Stimulated activated CD8-positive, alpha-beta memory T cell treated with anti-CD3 and anti-CD28 coated beads, Interleukin-4, amount 100 ng/mL, for 4 hours (primary cell): Measurements from ENCODE around the gene ATP12A.

Experiments
- DNase-seq, 2 donors: peaks; one replicate each; pipeline ENCODE4 v3.0.0-alpha.2; 2020; ENCODE audit warnings: low read depth in 2 of 2, low spot score in 1 of 2

ATP12A gene

GRCh38 chr13:24687611-24688010, 7.4 kb downstream of the ATP12A start:
- DNase-seq, result no peak

- DNase-seq, result no peak
Observed at GRCh38 chr13:24688111-24688510, 7.9 kb downstream of the ATP12A start.

GRCh38 chr13:24688950-24689349, 8.7 kb downstream of the ATP12A start:
- DNase-seq, result no peak

- DNase-seq, result no peak
Observed at GRCh38 chr13:24691381-24691780, 11.2 kb downstream of the ATP12A start.

- no peak for DNase-seq
Observed at GRCh38 chr13:24692561-24692960, 12.4 kb downstream of the ATP12A start.

- DNase-seq, result no peak
Observed at GRCh38 chr13:24693862-24694471, 13.8 kb downstream of the ATP12A start.

- no peak for DNase-seq
Observed at GRCh38 chr13:24694907-24695306, 14.7 kb downstream of the ATP12A start.

- DNase-seq, result no peak
Observed at GRCh38 chr13:24698686-24699085, 18.5 kb downstream of the ATP12A start.

- no peak for DNase-seq
Observed at GRCh38 chr13:24699541-24699940, 19.3 kb downstream of the ATP12A start.

- DNase-seq, result no peak
Observed at GRCh38 chr13:24700539-24700938, 20.3 kb downstream of the ATP12A start.

GRCh38 chr13:24706886-24707585, 26.8 kb downstream of the ATP12A start:
- DNase-seq, result no peak

GRCh38 chr13:24709186-24709913, 29.1 kb downstream of the ATP12A start:
- peak in 1 of 2 donors; percentile 12 for DNase-seq

GRCh38 chr13:24713022-24713421, 32.8 kb downstream of the ATP12A start:
- DNase-seq, result no peak

- DNase-seq, result no peak
Observed at GRCh38 chr13:24716011-24716410, 35.8 kb downstream of the ATP12A start.

GRCh38 chr13:24716446-24716845, 36.2 kb downstream of the ATP12A start:
- DNase-seq, result no peak

- no peak for DNase-seq
Observed at GRCh38 chr13:24717217-24717616, 37.0 kb downstream of the ATP12A start.

GRCh38 chr13:24718192-24718965, 38.2 kb downstream of the ATP12A start:
- DNase-seq, result no peak

GRCh38 chr13:24719139-24719538, 38.9 kb downstream of the ATP12A start:
- DNase-seq, result no peak

GRCh38 chr13:24723206-24723605, 43.0 kb downstream of the ATP12A start:
- no peak for DNase-seq

- DNase-seq, result no peak
Observed at GRCh38 chr13:24724714-24725113, 44.5 kb downstream of the ATP12A start.

- DNase-seq, result no peak
Observed at GRCh38 chr13:24725379-24725778, 45.2 kb downstream of the ATP12A start.
